Effector memory CD8-positive, alpha-beta T cell (primary cell): ENCODE measurements around the gene SLC6A3.

Experiments
- ATAC-seq: fragments of 150-1000 bp; cut with Tn5 transposase; replicated peaks from 2 replicates; pipeline ENCODE4 v1.10.0; 2021; ENCODE audit warnings: mild to moderate bottlenecking, moderate library complexity
- DNase-seq, 3 experiments: peaks; one replicate each; pipeline ENCODE4 v3.0.0; 2021
- H3K27ac Mint-ChIP-seq, 2 donors: one replicate each; pipeline ENCODE4 v1.8.0; 2022; ENCODE audit warnings: mild to moderate bottlenecking in 2 of 2, mixed read lengths in 2 of 2, moderate library complexity in 2 of 2
- H3K27me3 Mint-ChIP-seq, 2 donors: one replicate each; pipeline ENCODE4 v1.8.0; 2022; ENCODE audit warnings: mixed read lengths in 2 of 2
- H3K36me3 Mint-ChIP-seq: one replicate; pipeline ENCODE4 v1.8.0; 2022; ENCODE audit warnings: mild to moderate bottlenecking, moderate library complexity, mixed read lengths; ENCODE audit not compliant: insufficient read depth
- H3K4me1 Mint-ChIP-seq, 2 donors: one replicate each; pipeline ENCODE4 v1.8.0; 2022; ENCODE audit warnings: low read depth in 2 of 2, mixed read lengths in 2 of 2
- H3K4me3 Mint-ChIP-seq, 2 donors: one replicate each; pipeline ENCODE4 v1.8.0; 2022; ENCODE audit warnings: mild to moderate bottlenecking in 2 of 2, mixed read lengths in 2 of 2, moderate library complexity in 2 of 2
- H3K9me3 Mint-ChIP-seq, 2 donors: one replicate each; pipeline ENCODE4 v1.8.0; 2022; ENCODE audit warnings: mixed read lengths in 2 of 2

The SLC6A3 gene

DNA sequence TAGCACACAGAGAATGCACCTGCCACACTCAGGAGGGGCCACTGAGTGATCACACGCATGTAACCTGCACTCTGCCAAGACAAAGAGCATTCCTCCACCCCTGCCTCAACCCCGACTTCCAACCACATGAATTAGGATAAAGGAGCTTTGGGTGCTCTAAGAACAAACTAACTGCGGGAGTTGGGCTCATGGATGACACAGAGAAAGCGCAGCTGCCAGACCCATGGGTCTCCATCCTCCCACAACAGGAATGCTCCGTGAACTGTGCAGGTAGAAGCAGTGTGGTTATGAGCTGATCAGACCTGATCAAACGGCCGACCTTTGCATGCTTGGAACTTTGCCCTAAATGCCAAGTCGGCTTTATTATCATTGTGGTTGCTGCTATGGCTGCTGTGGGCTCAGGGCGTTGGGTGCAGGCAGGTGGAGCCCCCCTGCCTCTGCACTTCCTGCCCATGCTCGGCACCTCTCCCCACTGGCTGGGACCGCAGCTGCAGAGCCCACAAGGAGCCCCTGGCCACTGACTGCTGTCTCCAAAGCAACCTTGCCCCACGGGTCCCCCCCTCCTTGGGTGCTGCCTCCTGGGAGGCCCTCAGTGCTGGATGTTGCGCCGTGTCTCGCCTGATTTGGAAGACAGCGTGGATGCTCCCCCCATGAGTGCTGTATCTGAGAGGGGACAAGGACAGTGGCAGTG is 2.6 kb upstream of the SLC6A3 start:
- Mint-ChIP-seq H3K27ac (peak overlapping the region; percentile 16 to 69), H3K27me3 (peaks cover 21 to 52% of the 10 kb centered on the region in 2 donors), H3K4me3 (peak overlapping the region; percentile 51 to 56), H3K36me3 (no peaks in the 10 kb centered on the region), H3K9me3 (no peaks in the 10 kb centered on the region), H3K4me1 (peaks cover 29 to 34% of the 10 kb centered on the region in 2 donors)
- peak in 2 of 3 experiments; percentile 12 to 13 for DNase-seq
- ATAC-seq, result peak; percentile 65

DNA sequence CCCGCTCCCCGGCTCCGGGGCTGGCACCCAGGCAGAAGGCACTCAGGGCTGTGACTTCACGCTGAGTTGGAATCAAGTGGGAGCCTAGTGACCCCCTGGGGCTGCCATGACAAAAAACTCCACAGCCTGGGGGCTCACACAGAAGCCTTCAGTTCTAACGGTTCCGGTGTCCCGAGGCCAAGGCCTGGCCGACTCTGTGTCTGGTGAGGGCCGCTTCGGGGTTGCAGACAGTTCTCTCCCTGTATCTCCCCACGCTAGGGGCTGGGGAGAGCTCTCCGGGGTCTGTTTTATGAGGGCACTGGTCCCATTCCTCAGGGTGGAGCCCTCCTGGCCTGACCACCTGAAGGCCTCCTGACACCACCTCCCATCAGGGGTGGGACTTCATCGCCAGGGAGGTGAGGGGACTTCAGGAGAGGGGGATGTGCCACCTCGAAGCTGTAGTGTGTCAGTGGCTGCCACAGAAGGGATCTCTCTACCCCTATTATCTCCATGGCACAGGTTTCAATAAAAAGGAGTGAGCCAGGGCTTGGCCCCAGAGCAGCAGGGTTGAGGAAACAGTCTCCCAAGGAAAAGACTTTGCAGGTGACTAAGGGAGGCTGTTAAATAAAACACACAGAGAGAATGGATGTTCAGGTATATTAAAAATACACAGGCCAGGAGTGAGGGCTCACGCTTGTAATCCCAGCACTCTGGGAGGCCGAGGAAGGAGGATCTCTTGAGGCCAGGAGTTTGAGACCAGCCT is 1.5 kb upstream of the SLC6A3 start:
- DNase-seq, result no peak
- H3K9me3 Mint-ChIP-seq, result no peaks in the 10 kb centered on the region
- peaks cover 29 to 34% of the 10 kb centered on the region in 2 donors for H3K4me1 Mint-ChIP-seq
- no peaks in the 10 kb centered on the region for H3K36me3 Mint-ChIP-seq
- peak overlapping the region; percentile 41 to 51 for H3K4me3 Mint-ChIP-seq
- H3K27me3 Mint-ChIP-seq, result peaks cover 28 to 62% of the 10 kb centered on the region in 2 donors
- no peak for ATAC-seq
- peak overlapping the region in 1 of 2 donors; percentile 49 for H3K27ac Mint-ChIP-seq

DNA sequence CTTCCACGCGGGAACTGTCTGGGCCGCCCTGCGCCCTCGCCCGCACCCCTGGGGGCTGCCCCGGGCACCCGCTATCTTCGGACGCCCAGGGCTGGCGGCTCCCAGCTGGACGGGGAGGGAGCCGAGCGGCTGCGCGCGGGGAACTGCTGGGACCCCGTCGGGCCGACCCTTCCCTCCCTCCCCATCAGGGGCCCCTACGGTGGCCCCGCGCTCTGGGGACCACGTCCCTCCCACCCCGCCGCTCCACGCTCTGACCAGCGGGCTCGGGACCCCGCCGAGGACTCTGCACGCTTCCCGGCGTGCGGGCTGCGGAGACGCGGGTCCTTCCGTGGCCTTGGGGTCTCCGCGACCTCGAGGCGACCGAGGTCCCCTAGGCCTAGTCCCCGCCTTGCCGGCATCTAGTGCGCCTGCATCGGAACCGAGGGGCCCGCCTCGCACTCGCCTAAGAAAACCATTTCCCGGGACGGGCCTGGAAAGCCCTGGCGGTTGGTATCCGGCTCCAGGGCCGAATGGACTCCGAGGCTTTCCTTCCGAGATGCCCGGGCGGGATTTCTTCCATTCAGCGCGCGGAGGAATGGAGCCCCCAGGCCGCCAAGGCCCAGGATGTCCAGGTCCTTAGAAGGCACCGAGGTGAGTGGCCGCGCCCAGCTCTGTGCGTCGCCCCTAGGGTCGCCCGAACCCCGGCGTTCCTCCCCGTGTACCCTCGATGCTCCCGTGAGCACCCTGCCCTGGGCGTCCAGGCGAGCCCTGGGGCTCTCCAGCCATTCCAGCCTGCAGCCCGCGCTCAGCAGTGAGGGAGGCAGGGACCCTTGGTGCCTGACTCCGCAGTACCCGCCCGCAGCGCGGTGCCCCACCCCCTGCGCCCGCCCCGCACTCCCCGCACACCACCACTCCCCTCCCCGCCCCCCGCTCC is 705 bp upstream of the SLC6A3 start:
- H3K36me3 Mint-ChIP-seq, result no peaks in the 10 kb centered on the region

DNA sequence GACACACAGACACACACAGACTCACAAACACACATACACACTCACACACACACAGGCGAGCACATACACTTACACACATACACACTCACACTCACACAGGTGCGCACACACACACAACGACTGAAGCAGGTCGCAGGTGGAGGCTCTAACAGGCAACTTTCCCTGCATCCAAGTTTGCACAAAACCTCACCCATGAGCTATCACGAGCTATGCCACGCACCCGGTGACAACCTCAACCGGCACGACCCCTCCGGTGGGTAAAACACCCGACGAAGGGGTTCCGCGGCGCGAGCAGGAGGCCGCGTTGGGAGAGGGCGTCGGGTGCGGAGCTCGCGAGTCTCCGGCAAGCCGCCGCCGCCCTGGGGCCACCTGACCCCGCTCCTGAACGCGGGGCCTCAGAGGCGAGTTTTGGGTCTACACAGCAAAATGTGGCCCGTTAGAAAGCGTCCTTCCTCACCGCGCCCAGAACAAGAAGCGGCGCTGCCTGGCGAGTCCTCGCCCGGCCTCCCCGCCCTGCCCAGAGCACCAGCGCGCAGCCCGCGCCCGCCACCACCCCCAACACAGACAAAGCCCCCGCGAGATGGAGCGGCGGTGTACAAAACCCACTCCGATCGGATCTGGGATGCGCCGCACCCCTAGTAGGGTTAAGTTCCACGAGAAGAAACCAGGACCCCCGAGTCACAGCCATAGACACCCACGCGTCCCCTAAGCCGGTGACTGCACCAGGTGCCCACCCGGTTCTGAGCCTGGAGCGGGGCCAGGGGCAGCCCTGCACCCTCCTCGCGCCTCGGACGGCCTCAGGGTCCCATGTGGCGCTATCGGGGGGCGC is 665 bp downstream of the SLC6A3 start:
- H3K4me1 Mint-ChIP-seq, result peaks cover 29 to 34% of the 10 kb centered on the region in 2 donors
- peak overlapping the region; percentile 31 to 66 for H3K4me3 Mint-ChIP-seq
- ATAC-seq (no peak), DNase-seq (no peak)
- H3K36me3 Mint-ChIP-seq, result no peaks in the 10 kb centered on the region
- H3K27ac Mint-ChIP-seq, result no peak overlapping the region
- peaks cover 47 to 84% of the 10 kb centered on the region in 2 donors for H3K27me3 Mint-ChIP-seq
- peaks cover 6 to 13% of the 10 kb centered on the region in 2 donors for H3K9me3 Mint-ChIP-seq

More for the DNA sequence above, 705 bp upstream of the SLC6A3 start:
- Mint-ChIP-seq H3K27ac (no peak overlapping the region), H3K4me1 (peaks cover 29 to 34% of the 10 kb centered on the region in 2 donors), H3K4me3 (peak overlapping the region in 1 of 2 donors; percentile 19), H3K27me3 (peaks cover 34 to 71% of the 10 kb centered on the region in 2 donors), H3K9me3 (peaks cover 0 to under 1% of the 10 kb centered on the region in 2 donors)
- DNase-seq (no peak), ATAC-seq (no peak)

DNA sequence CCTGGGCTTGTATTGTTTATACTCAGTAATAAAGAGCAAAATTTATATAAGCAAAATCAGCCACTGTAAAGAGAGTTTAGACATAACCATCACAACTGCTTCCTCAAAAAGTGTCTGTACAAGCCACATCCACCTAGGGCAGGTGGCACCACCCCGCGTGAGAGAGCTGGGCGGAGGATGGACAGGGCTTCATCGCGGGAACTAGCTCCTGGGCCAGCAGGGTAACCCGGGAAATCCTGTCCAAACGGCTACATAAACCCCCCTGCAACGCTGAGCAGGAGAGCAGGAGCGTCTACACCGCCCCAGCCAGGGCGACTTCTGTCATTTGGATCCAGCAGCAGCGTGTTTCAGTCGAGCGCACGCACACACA is 1.3 kb downstream of the SLC6A3 start:
- Mint-ChIP-seq H3K27ac (no peak overlapping the region), H3K4me1 (peaks cover 27 to 31% of the 10 kb centered on the region in 2 donors), H3K27me3 (peaks cover 47 to 81% of the 10 kb centered on the region in 2 donors), H3K9me3 (peaks cover 6 to 13% of the 10 kb centered on the region in 2 donors), H3K36me3 (no peaks in the 10 kb centered on the region), H3K4me3 (peak overlapping the region; percentile 31 to 66)
- DNase-seq (no peak), ATAC-seq (no peak)

DNA sequence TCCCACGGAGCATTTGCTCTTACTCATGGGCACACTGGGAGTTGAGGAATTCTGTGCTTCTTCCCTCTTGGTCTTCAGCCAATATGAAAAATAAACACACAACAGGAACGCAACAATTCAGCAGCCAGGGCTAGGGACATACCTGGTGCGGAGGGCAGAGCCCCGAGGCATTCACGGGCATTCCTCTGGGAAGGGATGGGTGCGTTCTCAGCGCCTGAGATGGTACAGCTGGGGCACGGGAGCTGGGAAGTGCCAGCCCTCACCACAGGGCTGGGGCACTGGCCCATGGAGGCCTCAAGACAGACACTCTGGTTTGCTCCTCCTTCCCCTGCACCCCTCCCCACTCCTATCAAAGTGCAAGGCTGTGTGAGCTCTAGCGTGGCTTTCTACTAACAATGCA is 2.1 kb downstream of the SLC6A3 start:
- Mint-ChIP-seq H3K36me3 (no peaks in the 10 kb centered on the region), H3K4me3 (no peak overlapping the region), H3K27ac (no peak overlapping the region), H3K4me1 (peaks cover 19 to 23% of the 10 kb centered on the region in 2 donors), H3K9me3 (peaks cover 6 to 13% of the 10 kb centered on the region in 2 donors), H3K27me3 (peaks cover 49 to 81% of the 10 kb centered on the region in 2 donors)
- DNase-seq (no peak), ATAC-seq (no peak)

DNA sequence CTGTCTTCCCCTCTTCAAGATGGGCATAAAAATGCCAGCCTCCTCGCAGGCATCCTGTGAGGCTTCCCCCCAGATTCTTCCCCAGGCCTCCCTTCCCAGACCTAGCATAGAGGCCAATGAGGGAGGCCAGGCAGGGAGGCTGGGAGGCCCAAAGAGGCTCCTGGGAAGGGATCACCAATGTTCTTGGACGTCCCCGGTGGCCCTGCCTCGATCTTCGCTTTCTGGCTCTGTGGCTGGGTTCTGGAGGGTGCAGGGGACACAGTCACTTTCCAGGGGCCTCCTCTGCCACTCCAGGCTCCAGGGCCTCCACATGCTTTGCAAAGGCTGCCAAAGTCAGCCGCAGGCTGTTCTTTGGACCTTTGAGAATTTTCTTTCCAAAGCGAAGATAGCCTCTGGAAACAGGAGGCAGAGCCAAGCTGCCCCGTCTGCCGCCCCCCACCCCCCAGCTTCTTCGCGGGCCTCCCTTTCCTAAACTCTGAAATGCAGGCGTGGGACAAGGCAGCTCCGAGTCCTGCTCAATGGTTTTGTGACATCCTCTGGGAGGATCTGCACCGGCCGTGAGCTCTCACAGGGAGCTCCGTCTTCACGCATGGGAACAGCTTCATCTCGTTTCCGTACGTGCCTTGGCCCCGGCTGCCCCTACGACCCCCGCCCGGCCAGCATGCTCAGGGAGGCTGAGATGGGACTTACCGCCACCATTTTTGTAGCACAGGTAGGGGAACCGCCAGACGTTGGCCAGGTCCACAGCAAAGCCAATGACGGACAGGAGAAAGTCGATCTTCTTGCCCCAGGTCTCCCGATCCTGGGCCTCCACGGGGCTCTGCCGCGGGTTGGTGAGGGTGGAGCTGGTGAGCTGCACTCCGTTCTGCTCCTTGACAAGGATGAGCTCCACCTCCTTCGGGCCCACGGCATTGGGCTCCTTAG is 2.8 kb downstream of the SLC6A3 start:
- Mint-ChIP-seq H3K36me3 (no peaks in the 10 kb centered on the region), H3K4me1 (peaks cover 12 to 16% of the 10 kb centered on the region in 2 donors), H3K27me3 (peaks cover 52 to 83% of the 10 kb centered on the region in 2 donors), H3K27ac (no peak overlapping the region), H3K9me3 (peaks cover 6 to 13% of the 10 kb centered on the region in 2 donors), H3K4me3 (no peak overlapping the region)
- ATAC-seq, result no peak
- no peak for DNase-seq

DNA sequence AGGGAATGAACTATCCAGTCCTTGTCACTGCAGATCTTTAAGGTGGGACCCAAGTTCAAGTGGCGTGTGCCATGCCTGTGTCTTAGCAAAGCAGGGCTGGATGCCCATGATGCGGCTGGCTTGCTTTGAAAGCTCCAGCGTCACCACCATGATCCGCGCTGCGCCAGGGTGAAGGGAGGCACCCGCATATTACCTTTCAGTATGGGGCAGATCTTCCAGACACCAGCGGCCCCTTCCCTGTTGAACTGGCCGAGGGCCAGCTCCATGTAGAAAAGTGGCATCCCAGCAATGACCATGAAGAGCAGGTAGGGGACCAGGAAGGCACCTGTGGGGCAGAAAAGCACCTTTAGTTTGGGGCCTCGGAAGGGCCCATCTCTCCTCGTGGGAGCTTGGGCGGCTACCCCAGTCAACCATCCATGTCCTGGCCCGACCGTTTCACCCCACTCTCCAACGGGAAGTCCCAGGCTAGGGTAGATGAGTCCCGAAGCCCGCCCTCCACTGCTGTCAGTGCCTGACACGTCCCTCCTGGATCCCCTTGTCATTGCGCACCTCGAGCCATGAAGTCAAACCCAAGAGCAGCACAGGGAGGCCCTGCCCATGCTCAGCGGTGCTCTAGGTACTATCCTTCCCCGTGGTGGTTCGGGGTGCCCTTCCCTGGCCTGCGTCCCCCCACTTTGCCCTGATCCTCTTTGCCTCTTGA is 3.9 kb downstream of the SLC6A3 start:
- peaks cover 58 to 80% of the 10 kb centered on the region in 2 donors for H3K27me3 Mint-ChIP-seq
- H3K9me3 Mint-ChIP-seq, result peaks cover 6 to 13% of the 10 kb centered on the region in 2 donors
- no peak overlapping the region for H3K4me3 Mint-ChIP-seq
- no peaks in the 10 kb centered on the region for H3K36me3 Mint-ChIP-seq
- no peak overlapping the region for H3K27ac Mint-ChIP-seq
- no peak for ATAC-seq
- H3K4me1 Mint-ChIP-seq, result peaks cover 5 to 8% of the 10 kb centered on the region in 2 donors
- no peak for DNase-seq

DNA sequence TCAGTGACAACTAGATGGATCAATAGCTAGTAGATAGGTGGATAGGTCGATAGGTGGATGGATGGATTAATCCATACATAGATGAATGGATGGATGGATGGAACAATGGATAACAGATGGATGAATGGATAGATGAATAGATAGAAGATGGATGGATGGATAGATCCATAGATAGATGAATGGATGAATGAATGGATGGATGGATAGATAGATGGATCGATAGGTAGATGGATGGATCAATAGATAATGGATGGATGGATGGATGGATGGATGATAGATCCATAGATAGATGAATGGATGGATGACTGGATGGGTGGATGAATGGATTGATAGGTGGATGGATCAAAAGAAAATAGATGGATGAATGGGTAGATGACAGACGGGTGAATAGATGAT is 5.1 kb downstream of the SLC6A3 start:
- DNase-seq (no peak), ATAC-seq (no peak)
- H3K9me3 Mint-ChIP-seq, result peaks cover 6 to 13% of the 10 kb centered on the region in 2 donors
- peaks cover 5 to 8% of the 10 kb centered on the region in 2 donors for H3K4me1 Mint-ChIP-seq
- H3K4me3 Mint-ChIP-seq, result no peak overlapping the region
- no peak overlapping the region for H3K27ac Mint-ChIP-seq
- H3K36me3 Mint-ChIP-seq, result no peaks in the 10 kb centered on the region
- peaks cover 58 to 75% of the 10 kb centered on the region in 2 donors for H3K27me3 Mint-ChIP-seq

DNA sequence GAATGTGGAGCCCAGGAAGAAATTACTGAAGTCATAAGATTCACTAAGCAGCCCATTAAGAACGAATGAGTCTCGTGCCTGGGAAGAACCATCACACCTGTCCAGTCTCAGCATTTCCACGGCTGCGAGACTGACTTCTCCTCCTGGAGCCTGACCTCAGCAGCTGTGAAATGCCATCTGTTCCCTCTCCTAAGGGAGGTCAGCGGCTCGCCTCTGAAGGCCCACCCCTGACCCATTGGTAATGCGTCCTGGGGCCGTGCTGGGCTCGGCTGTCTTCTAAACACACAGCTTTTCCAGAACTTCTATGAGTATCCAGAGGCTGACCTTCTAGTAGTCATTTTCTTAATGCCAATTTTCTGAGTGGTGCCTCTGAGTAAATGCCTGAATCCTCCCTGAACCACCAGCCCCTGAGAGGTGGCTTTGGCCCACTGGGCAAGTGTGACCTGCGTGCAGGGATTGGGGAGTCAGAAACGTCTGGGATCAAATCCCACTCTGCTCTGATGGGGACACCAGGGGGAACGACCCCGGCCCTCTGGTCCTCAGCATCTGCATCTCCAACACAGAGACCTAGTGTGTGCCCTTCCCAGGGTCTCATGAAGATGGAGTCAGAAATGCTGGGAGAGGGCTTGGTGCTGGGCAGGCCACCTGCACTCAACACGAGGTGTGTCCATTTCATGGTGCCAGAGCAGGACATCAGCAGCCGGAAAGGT is 5.7 kb downstream of the SLC6A3 start:
- DNase-seq, result no peak
- Mint-ChIP-seq H3K4me3 (no peak overlapping the region), H3K9me3 (peaks cover 6 to 13% of the 10 kb centered on the region in 2 donors), H3K36me3 (no peaks in the 10 kb centered on the region), H3K27me3 (peaks cover 55 to 72% of the 10 kb centered on the region in 2 donors), H3K4me1 (peaks cover 3 to 5% of the 10 kb centered on the region in 2 donors), H3K27ac (no peak overlapping the region)
- no peak for ATAC-seq

DNA sequence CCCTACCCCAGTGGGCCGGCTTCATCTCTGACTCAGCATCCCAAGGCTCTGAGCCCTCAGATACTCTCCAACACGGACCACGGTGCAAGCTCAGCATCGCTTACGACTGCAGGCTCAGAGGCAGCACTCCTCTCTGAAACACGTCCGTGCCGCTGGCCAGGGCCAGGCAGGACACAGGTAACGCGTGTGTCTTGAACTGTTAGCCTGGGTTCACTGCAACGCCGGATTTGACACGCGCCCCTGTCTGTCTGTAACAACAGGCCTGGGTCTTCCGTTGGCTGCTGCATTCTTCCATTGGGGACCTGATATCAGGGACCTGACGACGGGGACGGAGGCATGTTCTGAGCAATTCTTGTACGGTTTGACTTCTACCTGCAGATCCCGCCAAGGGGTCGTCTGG is 6.4 kb downstream of the SLC6A3 start:
- H3K4me3 Mint-ChIP-seq, result no peak overlapping the region
- ATAC-seq, result no peak
- H3K27ac Mint-ChIP-seq, result no peak overlapping the region

More for the DNA sequence above, 6.4 kb downstream of the SLC6A3 start:
- H3K4me1 Mint-ChIP-seq, result peaks cover under 1% of the 10 kb centered on the region in 2 donors
- DNase-seq, result no peak
- no peaks in the 10 kb centered on the region for H3K36me3 Mint-ChIP-seq
- peaks cover 49 to 69% of the 10 kb centered on the region in 2 donors for H3K27me3 Mint-ChIP-seq
- peaks cover 6 to 14% of the 10 kb centered on the region in 2 donors for H3K9me3 Mint-ChIP-seq
